Renal cortex interstitium (tissue), 3 donors: Measurements from ENCODE around the gene RCE1. TPM values are rescaled to one million over a fixed set of nuclear protein-coding genes. Genes with fewer than 3 reads are reported as not detected.

Experiments used
- polyA plus RNA-seq, 3 donors: library from polyadenylated mRNA; unstranded; fragments of 120-200 nt; gene quantifications; one replicate each; pipeline ENCODE4 v1.2.1, GENCODE V29; 2013; ENCODE audit not compliant: insufficient read length in 3 of 3

Gene RCE1
- polyA plus RNA-seq, 3 donors = 19.0 to 31.2 (median 25.0) TPM

Other genes with a start within 250 kb of the RCE1 start
- gene RBM14, start 226.8 kb upstream of the RCE1 start, polyA plus RNA-seq = 100 to 1,000 TPM in 1 of 3 donors, 10 to 100 TPM in 2; 73.3 to 104 (median 79.2) TPM
- 100 to 1,000 TPM; 227 to 261 (median 261) TPM for gene RBM4, start 204.7 kb upstream of the RCE1 start, polyA plus RNA-seq
- gene RBM4B, start 165.6 kb upstream of the RCE1 start, polyA plus RNA-seq = 10 to 100 TPM; 68.3 to 74.4 (median 68.9) TPM
- gene SPTBN2, start 114.2 kb upstream of the RCE1 start, polyA plus RNA-seq = 10 to 100 TPM; 41.8 to 56.0 (median 54.1) TPM
- gene LRFN4, start 13.6 kb downstream of the RCE1 start, polyA plus RNA-seq = 10 to 100 TPM; 10.2 to 27.3 (median 23.3) TPM
- gene PC, start 114.9 kb downstream of the RCE1 start, polyA plus RNA-seq = 10 to 100 TPM; 39.6 to 53.8 (median 51.7) TPM
- gene C11orf86, start 131.9 kb downstream of the RCE1 start, polyA plus RNA-seq = not detected
- gene SYT12, start 179.7 kb downstream of the RCE1 start, polyA plus RNA-seq = under 1 TPM; 0.16 to 0.23 (median 0.20) TPM
- 10 to 100 TPM in 1 of 3 donors, 1 to 10 TPM in 2; 6.9 to 10.7 (median 7.7) TPM for gene RHOD, start 213.4 kb downstream of the RCE1 start, polyA plus RNA-seq